Liver (tissue), 9 donors: Measurements from ENCODE around the gene KCNN1. TPM values are rescaled to one million over a fixed set of nuclear protein-coding genes. Genes with fewer than 3 reads are reported as not detected.
A peak's percentile ranks its signal among the peaks of the same experiment; 100 is the strongest.
"Not testable (repeated sequence)": the region's sequence is repeated elsewhere in the genome, so short reads cannot be mapped to it uniquely, and the experiment has no call there.

ENCODE experiments used
- DNase-seq: peaks from one replicate; pipeline ENCODE4 v3.0.0-alpha.2; 2017; ENCODE audit warnings: low spot score
- H3K27ac ChIP-seq, 2 donors: one replicate each; pipeline ENCODE4 v1.7.0; 2013; ENCODE audit warnings: inconsistent platforms in 2 of 2, low read length in 2 of 2, control low read depth in 1 of 2, low read depth in 1 of 2, mild to moderate bottlenecking in 1 of 2
- H3K27me3 ChIP-seq, 4 donors: one replicate each; pipeline versions ENCODE4 v1.6.1 to v1.7.0; 2013; ENCODE audit warnings: low read length in 3 of 4, inconsistent platforms in 1 of 4, mild to moderate bottlenecking in 1 of 4, moderate library complexity in 1 of 4; ENCODE audit not compliant: control insufficient read depth in 4 of 4, insufficient read depth in 4 of 4
- H3K36me3 ChIP-seq, 4 donors: one replicate each; pipeline versions ENCODE4 v1.6.1 to v1.7.0; 2013; ENCODE audit warnings: low read length in 3 of 4, mild to moderate bottlenecking in 3 of 4, low read depth in 1 of 4, moderate library complexity in 1 of 4; ENCODE audit not compliant: control insufficient read depth in 4 of 4, insufficient read depth in 3 of 4
- H3K4me1 ChIP-seq, 4 donors: one replicate each; pipeline versions ENCODE4 v1.6.1 to v1.7.0; 2013; ENCODE audit warnings: low read length in 3 of 4, mild to moderate bottlenecking in 3 of 4, moderate library complexity in 1 of 4; ENCODE audit not compliant: control insufficient read depth in 4 of 4, insufficient read depth in 4 of 4
- H3K4me3 ChIP-seq, 3 donors: one replicate each; pipeline versions ENCODE4 v1.6.1 to v1.7.0; 2013; ENCODE audit warnings: low read length in 3 of 3, control low read depth in 1 of 3, low read depth in 1 of 3, mild to moderate bottlenecking in 1 of 3
- H3K9ac ChIP-seq, 2 donors: one replicate each; pipeline ENCODE4 v1.7.0; 2013; ENCODE audit warnings: low read length in 2 of 2, mild to moderate bottlenecking in 2 of 2, moderate library complexity in 2 of 2, control low read depth in 1 of 2, low read depth in 1 of 2
- H3K9me3 ChIP-seq, 4 donors: one replicate each; pipeline versions ENCODE4 v1.6.1 to v1.7.0; 2013; ENCODE audit warnings: low read length in 3 of 4; ENCODE audit not compliant: control insufficient read depth in 4 of 4
- EGR1 ChIP-seq, 2 donors: IDR thresholded peaks; 2 replicates each; pipeline ENCODE4 v1.6.1; 2016 to 2018; ENCODE audit warnings: antibody characterized with exemption in 2 of 2, low read depth in 2 of 2
- FOXA1 ChIP-seq: IDR thresholded peaks from 2 replicates; pipeline ENCODE4 v1.6.1; 2016; ENCODE audit warnings: antibody characterized with exemption
- FOXA2 ChIP-seq: IDR thresholded peaks from 2 replicates; pipeline ENCODE4 v1.6.1; 2016; ENCODE audit warnings: antibody characterized with exemption
- GABPA ChIP-seq, 2 donors: IDR thresholded peaks in 1 of 2; conservative IDR thresholded peaks in 1 of 2; 2 replicates each; pipeline ENCODE4 v1.6.1; 2016; ENCODE audit warnings: antibody characterized with exemption in 2 of 2, mild to moderate bottlenecking in 1 of 2, moderate library complexity in 1 of 2
- HNF4A ChIP-seq, 2 donors: conservative IDR thresholded peaks; 2 replicates each; pipeline ENCODE4 v1.6.1; 2016; ENCODE audit warnings: antibody characterized with exemption in 2 of 2, mild to moderate bottlenecking in 2 of 2
- HNF4G ChIP-seq: IDR thresholded peaks from 2 replicates; pipeline ENCODE4 v1.6.1; 2016; ENCODE audit warnings: antibody characterized with exemption
- JUND ChIP-seq, 2 donors: IDR thresholded peaks; 2 replicates each; pipeline ENCODE4 v1.6.1; 2016; ENCODE audit warnings: antibody characterized with exemption in 2 of 2
- NR2F2 ChIP-seq: IDR thresholded peaks from 2 replicates; pipeline ENCODE4 v1.6.1; 2016; ENCODE audit warnings: antibody characterized with exemption
- RAD21 ChIP-seq, 2 donors: IDR thresholded peaks; 2 replicates each; pipeline ENCODE4 v1.6.1; 2016; ENCODE audit warnings: antibody characterized with exemption in 2 of 2, mild to moderate bottlenecking in 2 of 2
- RXRA ChIP-seq, 2 donors: IDR thresholded peaks; 2 replicates each; pipeline ENCODE4 v1.6.1; 2017 to 2018; ENCODE audit warnings: antibody characterized with exemption in 2 of 2, mild to moderate bottlenecking in 1 of 2
- SP1 ChIP-seq: IDR thresholded peaks from 2 replicates; pipeline ENCODE4 v1.6.1; 2018; ENCODE audit warnings: antibody characterized with exemption, mild to moderate bottlenecking
- TAF1 ChIP-seq: conservative IDR thresholded peaks from 2 replicates; pipeline ENCODE4 v1.6.1; 2016; ENCODE audit warnings: antibody characterized with exemption, mild to moderate bottlenecking
- YY1 ChIP-seq: IDR thresholded peaks from 2 replicates; pipeline ENCODE4 v1.6.1; 2016; ENCODE audit warnings: antibody characterized with exemption, mild to moderate bottlenecking
- WGBS: extraction: QIAGEN DNeasy Blood & Tissue Kit; methylation state at CpG from one replicate; pipeline ENCODE4 v1.1.7; 2013; 5-methylcytosine and 5-hydroxymethylcytosine counted together
- polyA plus RNA-seq, 2 donors: library from polyadenylated mRNA; stranded (reverse) in 1 of 2; unstranded in 1 of 2; fragments of 200-250 nt in 1 of 2; fragments of >200 nt in 1 of 2; fragmentation: Nextera tagmentation in 1 of 2; extraction: Ambion mirVana in 1 of 2; gene quantifications; one replicate each; pipeline versions ENCODE4 v1.2.1 to v1.2.3, GENCODE V29; 2013 to 2015
- total RNA-seq, 2 donors: library from RNA; depleted of rRNA; stranded (reverse); fragments of >200 nt; gene quantifications; one replicate each; pipeline ENCODE4 v1.2.3, GENCODE V29; 2014
- TF ChIP-seq, protein P1 (sequence below): fragments of 150-350 bp; IDR thresholded peaks from 2 replicates; pipeline ENCODE4 v1.5.1; 2017; ENCODE audit warnings: improper control_type of control experiment, low read depth, low read length; ENCODE audit not compliant: missing input control
- TF ChIP-seq, protein P2 (sequence below): IDR thresholded peaks from 2 replicates; pipeline ENCODE4 v1.6.1; 2016; ENCODE audit warnings: antibody characterized with exemption
- TF ChIP-seq, protein P3 (sequence below): IDR thresholded peaks from 2 replicates; pipeline ENCODE4 v1.6.1; 2016; ENCODE audit warnings: antibody characterized with exemption
- TF ChIP-seq, protein P4 (sequence below): IDR thresholded peaks from 2 replicates; pipeline ENCODE4 v1.6.1; 2016; ENCODE audit warnings: antibody characterized with exemption, mild to moderate bottlenecking
- TF ChIP-seq, protein P5 (sequence below): IDR thresholded peaks from 2 replicates; pipeline ENCODE4 v1.6.1; 2016; ENCODE audit warnings: antibody characterized with exemption
- donor health status: healthy.
- donor health status: healthy.
- donor health status: healthy.
- donor health status: healthy.
- donor health status: healthy.

The KCNN1 gene
- total and polyA plus RNA-seq, 4 donors, result 0.05 to 0.08 (median 0.05) TPM; not detected in 1

DNA sequence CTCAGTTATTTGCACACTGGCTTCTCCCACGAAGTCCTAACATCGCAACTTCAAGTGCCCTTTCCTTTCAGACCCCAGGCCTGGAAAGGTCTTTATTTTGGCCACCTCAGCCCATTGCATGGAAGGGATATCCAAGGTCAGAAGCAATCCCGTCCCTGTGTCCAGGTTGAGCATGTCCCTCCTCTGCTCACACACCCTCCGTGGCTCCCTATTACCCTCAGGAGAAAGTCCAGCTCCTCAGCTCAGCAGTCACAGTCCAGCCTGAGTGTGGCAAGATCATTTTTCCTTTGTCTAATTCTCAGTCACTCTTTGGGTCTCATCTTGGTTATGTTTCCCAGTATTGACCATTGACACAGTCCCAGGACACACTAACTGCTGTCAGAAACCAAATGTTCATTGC is 60.2 kb downstream of the KCNN1 start (continued):
- TF ChIP-seq SP1 (no peak), RXRA (IDR thresholded peaks at IDR 0.05) (no peak)

DNA sequence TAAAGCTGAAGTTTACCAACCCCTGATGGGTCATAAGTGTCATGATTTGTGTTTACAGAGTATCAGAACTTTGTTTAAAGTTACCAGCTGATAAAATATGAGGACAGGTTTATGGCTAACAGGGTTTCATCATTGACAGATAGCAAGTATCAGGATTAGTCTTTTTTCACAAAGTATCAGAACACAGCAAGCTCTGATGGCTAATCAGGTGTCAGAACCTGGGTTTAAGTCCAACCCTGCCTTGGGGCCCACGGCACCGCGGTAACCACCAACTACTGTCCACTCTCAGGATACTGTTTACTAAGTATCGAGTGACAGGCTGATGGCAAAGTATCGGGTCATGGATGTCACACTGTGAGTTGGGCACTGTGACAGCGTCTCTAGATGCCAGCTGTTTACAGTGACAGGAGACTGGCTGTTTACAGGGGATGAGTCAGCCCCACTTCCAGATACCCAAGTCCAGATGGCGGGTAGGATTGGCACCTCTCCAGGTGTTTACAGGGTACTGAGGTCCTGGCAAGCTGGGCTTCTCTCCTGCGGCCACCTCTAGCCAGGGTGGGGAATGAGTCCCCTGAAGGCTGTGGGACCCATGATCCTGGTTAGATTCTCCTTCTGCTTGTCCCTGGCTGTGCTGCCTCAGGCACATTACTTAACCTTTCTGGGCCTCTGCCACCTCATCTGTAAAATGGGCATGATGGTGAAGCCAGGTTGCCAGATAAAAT is 62.9 kb downstream of the KCNN1 start:
- H3K9ac ChIP-seq, result no peak overlapping the region
- DNase-seq, result no peak
- no peak overlapping the region for H3K4me3 ChIP-seq
- no peaks in the 10 kb centered on the region for H3K27me3 ChIP-seq
- peak overlapping the region; percentile 79 to 94 for H3K27ac ChIP-seq
- 18% methylated on average over 8 of the region's 8 CpGs for WGBS
- H3K36me3 ChIP-seq, result no peaks in the 10 kb centered on the region
- H3K4me1 ChIP-seq, result peaks cover 0 to 19% (median 10%) of the 10 kb centered on the region in 4 donors
- no peaks in the 10 kb centered on the region for H3K9me3 ChIP-seq
- TF ChIP-seq SP1, result peak; percentile 86
- peak in 1 of 2 donors; percentile 33 for TF ChIP-seq GABPA (IDR thresholded peaks at IDR 0.05 in 1 of 2, conservative IDR thresholded peaks at IDR 0.05 in 1 of 2)
- TF ChIP-seq, protein P1, sequence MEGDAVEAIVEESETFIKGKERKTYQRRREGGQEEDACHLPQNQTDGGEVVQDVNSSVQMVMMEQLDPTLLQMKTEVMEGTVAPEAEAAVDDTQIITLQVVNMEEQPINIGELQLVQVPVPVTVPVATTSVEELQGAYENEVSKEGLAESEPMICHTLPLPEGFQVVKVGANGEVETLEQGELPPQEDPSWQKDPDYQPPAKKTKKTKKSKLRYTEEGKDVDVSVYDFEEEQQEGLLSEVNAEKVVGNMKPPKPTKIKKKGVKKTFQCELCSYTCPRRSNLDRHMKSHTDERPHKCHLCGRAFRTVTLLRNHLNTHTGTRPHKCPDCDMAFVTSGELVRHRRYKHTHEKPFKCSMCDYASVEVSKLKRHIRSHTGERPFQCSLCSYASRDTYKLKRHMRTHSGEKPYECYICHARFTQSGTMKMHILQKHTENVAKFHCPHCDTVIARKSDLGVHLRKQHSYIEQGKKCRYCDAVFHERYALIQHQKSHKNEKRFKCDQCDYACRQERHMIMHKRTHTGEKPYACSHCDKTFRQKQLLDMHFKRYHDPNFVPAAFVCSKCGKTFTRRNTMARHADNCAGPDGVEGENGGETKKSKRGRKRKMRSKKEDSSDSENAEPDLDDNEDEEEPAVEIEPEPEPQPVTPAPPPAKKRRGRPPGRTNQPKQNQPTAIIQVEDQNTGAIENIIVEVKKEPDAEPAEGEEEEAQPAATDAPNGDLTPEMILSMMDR, result no peak
- TF ChIP-seq RAD21 (IDR thresholded peaks at IDR 0.05), result no peak
- TF ChIP-seq HNF4A (conservative IDR thresholded peaks at IDR 0.05), result peak; percentile 64 to 77
- TF ChIP-seq EGR1 (IDR thresholded peaks at IDR 0.05; ENCODE audit: low read depth in 2 of 2), result no peak
- peak; percentile 94 for TF ChIP-seq FOXA1
- TF ChIP-seq YY1, result no peak
- TF ChIP-seq, protein P2, sequence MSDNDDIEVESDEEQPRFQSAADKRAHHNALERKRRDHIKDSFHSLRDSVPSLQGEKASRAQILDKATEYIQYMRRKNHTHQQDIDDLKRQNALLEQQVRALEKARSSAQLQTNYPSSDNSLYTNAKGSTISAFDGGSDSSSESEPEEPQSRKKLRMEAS, result peak; percentile 68
- TF ChIP-seq TAF1, result no peak
- TF ChIP-seq, protein P3, sequence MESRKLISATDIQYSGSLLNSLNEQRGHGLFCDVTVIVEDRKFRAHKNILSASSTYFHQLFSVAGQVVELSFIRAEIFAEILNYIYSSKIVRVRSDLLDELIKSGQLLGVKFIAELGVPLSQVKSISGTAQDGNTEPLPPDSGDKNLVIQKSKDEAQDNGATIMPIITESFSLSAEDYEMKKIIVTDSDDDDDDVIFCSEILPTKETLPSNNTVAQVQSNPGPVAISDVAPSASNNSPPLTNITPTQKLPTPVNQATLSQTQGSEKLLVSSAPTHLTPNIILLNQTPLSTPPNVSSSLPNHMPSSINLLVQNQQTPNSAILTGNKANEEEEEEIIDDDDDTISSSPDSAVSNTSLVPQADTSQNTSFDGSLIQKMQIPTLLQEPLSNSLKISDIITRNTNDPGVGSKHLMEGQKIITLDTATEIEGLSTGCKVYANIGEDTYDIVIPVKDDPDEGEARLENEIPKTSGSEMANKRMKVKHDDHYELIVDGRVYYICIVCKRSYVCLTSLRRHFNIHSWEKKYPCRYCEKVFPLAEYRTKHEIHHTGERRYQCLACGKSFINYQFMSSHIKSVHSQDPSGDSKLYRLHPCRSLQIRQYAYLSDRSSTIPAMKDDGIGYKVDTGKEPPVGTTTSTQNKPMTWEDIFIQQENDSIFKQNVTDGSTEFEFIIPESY, result peak; percentile 35
- peak; percentile 6 for TF ChIP-seq HNF4G
- TF ChIP-seq, protein P4, sequence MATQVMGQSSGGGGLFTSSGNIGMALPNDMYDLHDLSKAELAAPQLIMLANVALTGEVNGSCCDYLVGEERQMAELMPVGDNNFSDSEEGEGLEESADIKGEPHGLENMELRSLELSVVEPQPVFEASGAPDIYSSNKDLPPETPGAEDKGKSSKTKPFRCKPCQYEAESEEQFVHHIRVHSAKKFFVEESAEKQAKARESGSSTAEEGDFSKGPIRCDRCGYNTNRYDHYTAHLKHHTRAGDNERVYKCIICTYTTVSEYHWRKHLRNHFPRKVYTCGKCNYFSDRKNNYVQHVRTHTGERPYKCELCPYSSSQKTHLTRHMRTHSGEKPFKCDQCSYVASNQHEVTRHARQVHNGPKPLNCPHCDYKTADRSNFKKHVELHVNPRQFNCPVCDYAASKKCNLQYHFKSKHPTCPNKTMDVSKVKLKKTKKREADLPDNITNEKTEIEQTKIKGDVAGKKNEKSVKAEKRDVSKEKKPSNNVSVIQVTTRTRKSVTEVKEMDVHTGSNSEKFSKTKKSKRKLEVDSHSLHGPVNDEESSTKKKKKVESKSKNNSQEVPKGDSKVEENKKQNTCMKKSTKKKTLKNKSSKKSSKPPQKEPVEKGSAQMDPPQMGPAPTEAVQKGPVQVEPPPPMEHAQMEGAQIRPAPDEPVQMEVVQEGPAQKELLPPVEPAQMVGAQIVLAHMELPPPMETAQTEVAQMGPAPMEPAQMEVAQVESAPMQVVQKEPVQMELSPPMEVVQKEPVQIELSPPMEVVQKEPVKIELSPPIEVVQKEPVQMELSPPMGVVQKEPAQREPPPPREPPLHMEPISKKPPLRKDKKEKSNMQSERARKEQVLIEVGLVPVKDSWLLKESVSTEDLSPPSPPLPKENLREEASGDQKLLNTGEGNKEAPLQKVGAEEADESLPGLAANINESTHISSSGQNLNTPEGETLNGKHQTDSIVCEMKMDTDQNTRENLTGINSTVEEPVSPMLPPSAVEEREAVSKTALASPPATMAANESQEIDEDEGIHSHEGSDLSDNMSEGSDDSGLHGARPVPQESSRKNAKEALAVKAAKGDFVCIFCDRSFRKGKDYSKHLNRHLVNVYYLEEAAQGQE, result peak; percentile 62
- TF ChIP-seq, protein P5, sequence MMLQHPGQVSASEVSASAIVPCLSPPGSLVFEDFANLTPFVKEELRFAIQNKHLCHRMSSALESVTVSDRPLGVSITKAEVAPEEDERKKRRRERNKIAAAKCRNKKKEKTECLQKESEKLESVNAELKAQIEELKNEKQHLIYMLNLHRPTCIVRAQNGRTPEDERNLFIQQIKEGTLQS, result peak; percentile 95
- peak; percentile 97 to 99 for TF ChIP-seq JUND (IDR thresholded peaks at IDR 0.05)
- peak; percentile 49 for TF ChIP-seq NR2F2
- peak; percentile 71 to 90 for TF ChIP-seq RXRA (IDR thresholded peaks at IDR 0.05)
- peak; percentile 97 for TF ChIP-seq FOXA2

DNA sequence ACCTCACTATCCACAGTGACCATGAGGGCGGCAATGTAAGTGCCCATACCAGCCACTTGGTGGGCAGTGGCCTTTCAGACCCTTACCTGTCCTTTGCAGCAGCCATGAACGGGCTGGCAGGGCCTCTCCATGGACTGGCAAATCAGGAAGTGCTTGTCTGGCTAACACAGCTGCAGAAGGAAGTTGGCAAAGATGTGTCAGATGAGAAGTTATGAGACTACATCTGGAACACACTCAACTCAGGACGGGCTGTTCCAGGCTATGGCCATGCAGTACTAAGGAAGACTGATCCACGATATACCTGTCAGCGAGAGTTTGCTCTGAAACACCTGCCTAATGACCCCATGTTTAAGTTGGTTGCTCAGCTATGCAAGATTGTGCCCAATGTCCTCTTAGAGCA is 64.5 kb downstream of the KCNN1 start:
- not testable (repeated sequence) for H3K9me3 ChIP-seq, H3K27me3 ChIP-seq, H3K9ac ChIP-seq, H3K4me3 ChIP-seq, H3K36me3 ChIP-seq, DNase-seq
- peak overlapping the region; percentile 38 to 94 for H3K27ac ChIP-seq
- 69% methylated on average over 5 of the region's 5 CpGs for WGBS
- peaks cover 0 to 19% (median 10%) of the 10 kb centered on the region in 4 donors for H3K4me1 ChIP-seq
